Endothelial cell of umbilical vein (primary cell): ENCODE measurements around the gene MEGF11. TPM values are rescaled to one million over a fixed set of nuclear protein-coding genes. Genes with fewer than 3 reads are reported as not detected.

Experiments
- BruUV-seq: library from RNA; stranded (reverse); fragments of 400-500 nt; replicated peaks from 2 replicates; lab custom pipeline; 2021; lab: Mats Ljungman, UMichigan
- CTCF ChIA-PET: fragments of 300-600, 350-600 bp; sonication (Branson Sonifier 250); formaldehyde crosslinking; loops from one replicate; lab custom pipeline; 2021; ENCODE audit warnings: antibody characterized with exemption, inconsistent platforms; lab: Charles Lee
- POLR2A ChIA-PET: fragments of 300-600, 350-600 bp; sonication (Branson Sonifier 250); formaldehyde crosslinking; loops from one replicate; lab custom pipeline; 2021; ENCODE audit warnings: antibody characterized with exemption, inconsistent platforms; lab: Charles Lee
- DNase-seq: peaks from one replicate; pipeline ENCODE4 v3.0.0-alpha.2; 2011; ENCODE audit warnings: low read depth, low spot score
- FAIRE-seq: peaks from 2 replicates; lab custom pipeline; 2011; peaks lifted over from hg19 to GRCh38; lab: Jason Lieb, UNC
- H2AFZ ChIP-seq: 2 replicates; pipeline ENCODE4 v1.6.0; 2012; ENCODE audit warnings: low read depth, low read length, control low read depth, inconsistent platforms
- H3K27ac ChIP-seq: 2 replicates; pipeline ENCODE4 v1.5.1; 2011; ENCODE audit warnings: low read depth, mild to moderate bottlenecking, control low read depth, low read length, moderate library complexity; ENCODE audit not compliant: insufficient read depth
- H3K27me3 ChIP-seq, 2 experiments: 2 replicates each; pipeline versions ENCODE4 v1.6.0 to v1.6.1; 2011; ENCODE audit warnings: low read length in 2 of 2, mixed read lengths in 1 of 2; ENCODE audit not compliant: control insufficient read depth in 2 of 2, insufficient read depth in 2 of 2
- H3K36me3 ChIP-seq, 2 experiments: 2 replicates in 1 of 2; 3 replicates in 1 of 2; pipeline ENCODE4 v1.5.1; 2011; ENCODE audit warnings: low read length in 2 of 2, mild to moderate bottlenecking in 1 of 2, moderate library complexity in 1 of 2; ENCODE audit not compliant: control insufficient read depth in 2 of 2, insufficient read depth in 2 of 2; ENCODE audit errors: extremely low read depth in 1 of 2
- H3K4me1 ChIP-seq: 3 replicates; pipeline ENCODE4 v1.5.1; 2011; ENCODE audit warnings: mild to moderate bottlenecking, low read length; ENCODE audit not compliant: control insufficient read depth, insufficient read depth; ENCODE audit errors: extremely low read depth
- H3K4me2 ChIP-seq: 2 replicates; pipeline ENCODE4 v1.6.1; 2011; ENCODE audit warnings: low read length, control low read depth, mixed read lengths; ENCODE audit not compliant: insufficient read depth
- H3K4me3 ChIP-seq, 3 experiments: fragments of 200-600 bp in 1 of 3; sonication (generic), shearing (Covaris generic) in 1 of 3; replicated peaks in 1 of 3; 2 replicates each; pipeline ENCODE4 v1.5.1; 2011 to 2016; ENCODE audit warnings: control low read depth in 3 of 3, low read length in 3 of 3, mild to moderate bottlenecking in 2 of 3, inconsistent platforms in 1 of 3, low read depth in 1 of 3, moderate library complexity in 1 of 3; ENCODE audit not compliant: insufficient read depth in 1 of 3
- H3K79me2 ChIP-seq: 2 replicates; pipeline ENCODE4 v1.6.0; 2012; ENCODE audit warnings: low read length, inconsistent platforms; ENCODE audit not compliant: control insufficient read depth, insufficient read depth
- H3K9ac ChIP-seq: replicated peaks from 2 replicates; pipeline ENCODE3; 2011; ENCODE audit warnings: low read length, control low read depth; ENCODE audit not compliant: insufficient read depth; ENCODE audit errors: extremely low read depth
- H3K9me1 ChIP-seq: replicated peaks from 3 replicates; pipeline ENCODE4 v1.6.0; 2011; ENCODE audit warnings: mild to moderate bottlenecking, low read length; ENCODE audit not compliant: control insufficient read depth, insufficient read depth; ENCODE audit errors: extremely low read depth
- H3K9me3 ChIP-seq: replicated peaks from 2 replicates; pipeline ENCODE4 v1.5.1; 2012; ENCODE audit warnings: low read length, inconsistent platforms; ENCODE audit not compliant: control insufficient read depth, insufficient read depth
- H4K20me1 ChIP-seq: replicated peaks from 2 replicates; pipeline ENCODE3; 2011; ENCODE audit warnings: mild to moderate bottlenecking, low read length; ENCODE audit not compliant: control insufficient read depth, insufficient read depth; ENCODE audit errors: extremely low read depth
- CTCF ChIP-seq, 2 donors: IDR thresholded peaks; 1 replicate in 1 of 2; 2 replicates in 1 of 2; pipeline ENCODE4 v1.5.1; 2011; ENCODE audit warnings: low read length in 2 of 2, mild to moderate bottlenecking in 2 of 2, moderate library complexity in 2 of 2, control low read depth in 1 of 2, inconsistent platforms in 1 of 2, low read depth in 1 of 2; ENCODE audit not compliant: insufficient read depth in 1 of 2; ENCODE audit errors: extremely low read depth in 1 of 2
- EZH2 ChIP-seq: IDR thresholded peaks from 2 replicates; pipeline ENCODE4 v1.6.1; 2012; ENCODE audit warnings: borderline replicate concordance, low read depth, mild to moderate bottlenecking, moderate library complexity, low read length, inconsistent platforms; ENCODE audit not compliant: severe bottlenecking
- FOS ChIP-seq: IDR thresholded peaks from 2 replicates; pipeline ENCODE4 v1.6.1; 2011; ENCODE audit warnings: mild to moderate bottlenecking, low read length, moderate library complexity, borderline replicate concordance; ENCODE audit not compliant: insufficient read depth
- GATA2 ChIP-seq: IDR thresholded peaks from 2 replicates; pipeline ENCODE4 v1.7.0; 2011; ENCODE audit warnings: low read depth, mild to moderate bottlenecking, moderate library complexity, mixed read lengths, low read length; ENCODE audit not compliant: insufficient read length, insufficient read depth
- JUN ChIP-seq: IDR thresholded peaks from 2 replicates; pipeline ENCODE4 v1.6.1; 2011; ENCODE audit warnings: borderline replicate concordance, low read depth; ENCODE audit not compliant: insufficient read length, insufficient read depth
- MYC ChIP-seq: IDR thresholded peaks from one replicate; pipeline ENCODE4 v1.6.1; 2011; ENCODE audit warnings: mild to moderate bottlenecking, low read depth, low read length
- POLR2A ChIP-seq: IDR thresholded peaks from 2 replicates; pipeline ENCODE4 v1.6.1; 2012; ENCODE audit warnings: low read depth, mild to moderate bottlenecking, control low read depth, low read length
- POLR2AphosphoS5 ChIP-seq: IDR thresholded peaks from 2 replicates; pipeline ENCODE4 v1.6.1; 2012; ENCODE audit warnings: low read depth, mild to moderate bottlenecking, control low read depth, low read length, moderate library complexity; ENCODE audit not compliant: insufficient read depth
- dilution Hi-C: fragments of 300-500 bp; cut with MboI; formaldehyde crosslinking; loops from one replicate; pipeline ENCODE4 v1.15.0; 2019; ENCODE audit warnings: low sequenced_read_pairs; ENCODE audit not compliant: extremely low pct_ligation_motif_present
- intact Hi-C: fragments of 100-400 bp; cut with micrococcal nuclease; formaldehyde crosslinking; loops from one replicate; pipeline ENCODE4 v1.10.0; 2022
- polyA plus RNA-seq, 4 experiments: library from polyadenylated mRNA; depleted of rRNA in 3 of 4; stranded (reverse) in 3 of 4; unstranded in 1 of 4; fragments of >200 nt; gene quantifications; 2 replicates each; pipeline versions ENCODE4 v1.2.1 to v1.2.3, GENCODE V29; 2011 to 2012; ENCODE audit warnings: missing spikeins in 1 of 4
- total RNA-seq: library from RNA; stranded (reverse); gene quantifications from 2 replicates; pipeline ENCODE4 v1.2.3, GENCODE V29; 2021
- TF ChIP-seq, protein P1 (sequence below): IDR thresholded peaks from 2 replicates; pipeline ENCODE4 v1.6.1; 2011; ENCODE audit not compliant: insufficient read depth, insufficient read length

Gene MEGF11
- total and polyA plus RNA-seq, 2 donors (not counting 3 experiments of a cell fraction or from before 2014, with no cell fraction given): not detected

DNA sequence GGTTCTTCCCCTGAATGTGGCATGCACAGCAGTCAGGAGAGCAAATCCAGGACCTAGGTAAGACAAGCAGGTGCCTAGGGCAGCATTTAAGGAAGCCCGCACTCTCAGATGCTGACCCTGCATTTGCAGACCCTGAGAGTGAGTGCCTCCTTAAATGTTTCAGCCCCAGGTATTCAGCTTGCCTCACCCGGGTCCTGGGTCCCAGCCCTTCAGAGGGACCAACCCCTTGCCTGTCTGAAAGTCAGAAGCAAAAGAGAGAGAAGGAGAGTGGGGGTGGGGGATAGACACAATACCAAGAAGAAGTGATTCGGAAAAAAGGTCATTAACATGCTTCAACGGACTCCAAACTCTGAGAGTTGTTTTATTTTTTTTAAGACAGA lies 75.0 kb downstream of the MEGF11 start:
- no TSS peak for BruUV-seq
- POLR2A ChIA-PET: no interaction called here

GRCh38 chr15:66172324-66172980 lies 81.1 kb downstream of the MEGF11 start:
- POLR2A ChIA-PET: interaction anchor here (0.7 kb wide), 1 partner anchor 14 kb away, joined by 13 read pairs; no protein-coding TSS in a partner anchor
- no peaks in the 10 kb centered on the region for H3K36me3 ChIP-seq
- BruUV-seq: no TSS peak
- DNase-seq (no peak), FAIRE-seq (no peak)
- TF ChIP-seq GATA2: no peak
- no peak for TF ChIP-seq EZH2
- no peak for TF ChIP-seq JUN
- TF ChIP-seq MYC: no peak
- no peak for TF ChIP-seq CTCF (IDR thresholded peaks at IDR 0.05; ENCODE audit: extremely low read depth in 1 of 2, insufficient read depth in 1 of 2, low read depth in 1 of 2, low read length in 2 of 2)
- TF ChIP-seq FOS: no peak
- TF ChIP-seq, protein P1, sequence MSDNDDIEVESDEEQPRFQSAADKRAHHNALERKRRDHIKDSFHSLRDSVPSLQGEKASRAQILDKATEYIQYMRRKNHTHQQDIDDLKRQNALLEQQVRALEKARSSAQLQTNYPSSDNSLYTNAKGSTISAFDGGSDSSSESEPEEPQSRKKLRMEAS: no peak
- TF ChIP-seq POLR2A: no peak
- TF ChIP-seq POLR2AphosphoS5: no peak
- no peaks in the 10 kb centered on the region for H3K79me2 ChIP-seq
- no peak overlapping the region for H3K4me2 ChIP-seq
- H3K4me3 ChIP-seq: no peak overlapping the region
- H3K4me1 ChIP-seq: no peaks in the 10 kb centered on the region
- no peak overlapping the region for H3K9ac ChIP-seq
- no peaks in the 10 kb centered on the region for H3K9me3 ChIP-seq
- H2AFZ ChIP-seq: no peak overlapping the region
- H3K27ac ChIP-seq: no peak overlapping the region
- CTCF ChIA-PET: interaction anchor here (1.6 kb wide), 1 partner anchor 14 kb away, joined by 4 read pairs; no protein-coding TSS in a partner anchor
- no peaks in the 10 kb centered on the region for H4K20me1 ChIP-seq
- dilution Hi-C loops (no loop called here), intact Hi-C loops (no loop called here)
- peaks cover 7 to 13% of the 10 kb centered on the region in 2 experiments for H3K27me3 ChIP-seq
- H3K9me1 ChIP-seq: no peaks in the 10 kb centered on the region

More for the DNA sequence above, 75.0 kb downstream of the MEGF11 start:
- CTCF ChIA-PET: interaction anchor here (0.7 kb wide), 1 partner anchor 12 kb away, joined by 3 read pairs; no protein-coding TSS in a partner anchor
- Histone ChIP-seq H3K4me3 (no peak overlapping the region), H3K9me1 (no peaks in the 10 kb centered on the region), H3K36me3 (no peaks in the 10 kb centered on the region), H2AFZ (no peak overlapping the region), H3K4me2 (no peak overlapping the region), H3K27me3 (peaks cover 24 to 45% of the 10 kb centered on the region in 2 experiments), H3K79me2 (no peaks in the 10 kb centered on the region), H3K27ac (no peak overlapping the region), H3K9me3 (no peaks in the 10 kb centered on the region), H3K9ac (no peak overlapping the region), H4K20me1 (no peaks in the 10 kb centered on the region), H3K4me1 (no peaks in the 10 kb centered on the region)
- intact Hi-C loops: no loop called here
- no peak for TF ChIP-seq EZH2
- no peak for FAIRE-seq
- DNase-seq: no peak
- dilution Hi-C loops: no loop called here
